ENCODE measurements around the gene SAMD4B. TPM values are rescaled to one million over a fixed set of nuclear protein-coding genes. Genes with fewer than 3 reads are reported as not detected.

Gene SAMD4B
- total RNA-seq, 2 experiments from 2014 or later: 59.4 to 60.0 TPM

GRCh38 chr19:39410017-39410830, 68.0 kb downstream of the SAMD4B start:
- no TSS peak for BruUV-seq (replicated peaks)
- intact Hi-C loops (cut with micrococcal nuclease; ENCODE audit: unreplicated experiment): no loop called here
- POLR2A ChIA-PET: no interaction called here

DNA sequence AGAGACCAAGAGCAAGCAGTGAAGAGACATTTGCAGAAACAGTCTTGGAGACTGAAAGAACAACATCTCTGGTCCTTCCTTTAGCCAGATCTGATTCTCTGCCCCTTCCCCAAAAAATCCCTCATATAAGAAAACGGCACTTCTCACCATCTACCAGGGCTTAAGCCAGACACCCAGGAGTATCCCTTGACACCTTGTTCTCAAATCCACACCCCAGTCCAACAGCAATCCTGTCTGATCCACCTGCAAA, 68.5 kb downstream of the SAMD4B start:
- H4K20me1 ChIP-seq (ENCODE audit: insufficient read depth, low read length): peaks cover 4% of the 10 kb centered on the region
- TF ChIP-seq EZH2phosphoT487 (IDR thresholded peaks at IDR 0.05; ENCODE audit: borderline replicate concordance, low read depth, low read length) (no peak), CTCF (conservative IDR thresholded peaks at IDR 0.05; ENCODE audit: low read length) (no peak)
- H3K36me3 ChIP-seq (ENCODE audit: insufficient read depth, low read length): peaks cover 22% of the 10 kb centered on the region
- CTCF ChIA-PET (ENCODE audit: unreplicated experiment): interaction anchor here (0.9 kb wide), 1 partner anchor 13 kb away, joined by 3 read pairs; no protein-coding TSS in a partner anchor
- no peak overlapping the region for H2AFZ ChIP-seq (ENCODE audit: low read length)
- H3K79me2 ChIP-seq (ENCODE audit: insufficient read depth, low read depth, low read length): peaks cover 43% of the 10 kb centered on the region
- peak overlapping the region; percentile 96 for H3K4me2 ChIP-seq (ENCODE audit: low read length)
- H3K9me2 ChIP-seq (ENCODE audit: insufficient read depth, low read length): no peaks in the 10 kb centered on the region
- intact Hi-C loops (cut with micrococcal nuclease; ENCODE audit: unreplicated experiment): loop anchor here (1.0 kb wide), 1 partner anchor 198 kb away; no protein-coding TSS in a partner anchor
- no TSS peak for BruUV-seq (replicated peaks)
- H3K4me3 ChIP-seq (ENCODE audit: low read depth, low read length, poor library complexity, severe bottlenecking): peak overlapping the region; percentile 96
- H3K9me3 ChIP-seq (ENCODE audit: low read length): no peaks in the 10 kb centered on the region
- H3K4me1 ChIP-seq (ENCODE audit: insufficient read depth, low read length, poor library complexity, severe bottlenecking): peaks cover 38% of the 10 kb centered on the region
- H3K27ac ChIP-seq (ENCODE audit: low read depth, low read length, poor library complexity, severe bottlenecking): peak overlapping the region; percentile 91
- DNase-seq (ENCODE audit: low spot score): no peak
- POLR2A ChIA-PET: interaction anchor here (1.5 kb wide), 1 partner anchor 13 kb away, joined by 9 read pairs; no protein-coding TSS in a partner anchor

More at GRCh38 chr19:39410017-39410830, 68.0 kb downstream of the SAMD4B start:
- H4K20me1 ChIP-seq (ENCODE audit: insufficient read depth, low read length): peaks cover 4% of the 10 kb centered on the region
- CTCF ChIA-PET (ENCODE audit: unreplicated experiment): no interaction called here
- peaks cover 43% of the 10 kb centered on the region for H3K79me2 ChIP-seq (ENCODE audit: insufficient read depth, low read depth, low read length)
- DNase-seq (ENCODE audit: low spot score): peak; percentile 78
- H3K9me2 ChIP-seq (ENCODE audit: insufficient read depth, low read length): no peaks in the 10 kb centered on the region
- H3K36me3 ChIP-seq (ENCODE audit: insufficient read depth, low read length): peaks cover 19% of the 10 kb centered on the region
- H3K4me3 ChIP-seq (ENCODE audit: low read depth, low read length, poor library complexity, severe bottlenecking): peak overlapping the region; percentile 96
- TF ChIP-seq CTCF (conservative IDR thresholded peaks at IDR 0.05; ENCODE audit: low read length) (no peak), EZH2phosphoT487 (IDR thresholded peaks at IDR 0.05; ENCODE audit: borderline replicate concordance, low read depth, low read length) (no peak)
- peak overlapping the region; percentile 91 for H3K27ac ChIP-seq (ENCODE audit: low read depth, low read length, poor library complexity, severe bottlenecking)
- H3K9me3 ChIP-seq (ENCODE audit: low read length): no peaks in the 10 kb centered on the region
- H2AFZ ChIP-seq (ENCODE audit: low read length): no peak overlapping the region
- peaks cover 43% of the 10 kb centered on the region for H3K4me1 ChIP-seq (ENCODE audit: insufficient read depth, low read length, poor library complexity, severe bottlenecking)
- peak overlapping the region; percentile 96 for H3K4me2 ChIP-seq (ENCODE audit: low read length)
